GM18868 (cell line): ENCODE results near the gene SIK3.
"Not testable (repeated sequence)": the region's sequence is repeated elsewhere in the genome, so short reads cannot be mapped to it uniquely, and the experiment has no call there.

Source experiments
- ATAC-seq: cut with Tn5 transposase; IDR thresholded peaks from one replicate; pipeline ENCODE4 v1.9.1; 2021; ENCODE audit warnings: mild to moderate bottlenecking, moderate library complexity; ENCODE audit not compliant: unreplicated experiment

Gene SIK3

GRCh38 chr11:117098269-117099232 is at the start of gene SIK3:
Gene SIK3 (minus strand): TSS chr11:117098428. CDS start chr11:117098415, 13 bp downstream.
- peak; percentile 72 for ATAC-seq

GRCh38 chr11:117146521-117146920 is 48.3 kb upstream of the SIK3 start:
- ATAC-seq: no peak

- ATAC-seq: no peak
Measured at GRCh38 chr11:117145393-117145761, 47.1 kb upstream of the SIK3 start.

- peak; percentile 47 for ATAC-seq
Measured at GRCh38 chr11:117144477-117145392, 46.5 kb upstream of the SIK3 start.

- ATAC-seq: peak; percentile 95
Measured at GRCh38 chr11:117143871-117144476, 45.7 kb upstream of the SIK3 start, which contains the start of gene PAFAH1B2. Gene PAFAH1B2 (plus strand): TSS chr11:117144287. CDS start chr11:117152448, 8,161 bp downstream.

GRCh38 chr11:117143390-117143789 is 45.2 kb upstream of the SIK3 start:
- ATAC-seq: no peak

- ATAC-seq: not testable (repeated sequence)
Measured at GRCh38 chr11:117137223-117138086, 39.2 kb upstream of the SIK3 start.

GRCh38 chr11:117134979-117135378 is 36.8 kb upstream of the SIK3 start:
- not testable (repeated sequence) for ATAC-seq

GRCh38 chr11:117134431-117134830 is 36.2 kb upstream of the SIK3 start:
- no peak for ATAC-seq

GRCh38 chr11:117130879-117131278 is 32.7 kb upstream of the SIK3 start:
- ATAC-seq: no peak

GRCh38 chr11:117130396-117130795 is 32.2 kb upstream of the SIK3 start:
- ATAC-seq: not testable (repeated sequence)

GRCh38 chr11:117128289-117128688 is 30.1 kb upstream of the SIK3 start:
- no peak for ATAC-seq

GRCh38 chr11:117127171-117127901 is 29.1 kb upstream of the SIK3 start:
- no peak for ATAC-seq

- no peak for ATAC-seq
Measured at GRCh38 chr11:117126223-117126965, 28.2 kb upstream of the SIK3 start.

GRCh38 chr11:117122556-117122955 is 24.3 kb upstream of the SIK3 start:
- ATAC-seq: no peak

GRCh38 chr11:117121176-117121575 is 22.9 kb upstream of the SIK3 start:
- no peak for ATAC-seq

GRCh38 chr11:117117681-117118080 is 19.5 kb upstream of the SIK3 start:
- no peak for ATAC-seq

- not testable (repeated sequence) for ATAC-seq
Measured at GRCh38 chr11:117112939-117113338, 14.7 kb upstream of the SIK3 start.

GRCh38 chr11:117112497-117112896 is 14.3 kb upstream of the SIK3 start:
- not testable (repeated sequence) for ATAC-seq
